Transverse colon (tissue), 4 donors: Measurements from ENCODE around the gene POLRMT.

ENCODE experiments used
- CTCF ChIP-seq, 5 experiments: fragments of 200-600 bp in 3 of 5; fragments of 450-650 bp in 2 of 5; sonication (generic) in 3 of 5; IDR thresholded peaks; 1 replicate in 2 of 5; 2 replicates in 3 of 5; pipeline ENCODE4 v1.5.1; 2016 to 2017; ENCODE audit warnings: antibody characterized with exemption in 5 of 5, inconsistent platforms in 3 of 5, mild to moderate bottlenecking in 2 of 5, moderate library complexity in 1 of 5
- EP300 ChIP-seq: sonication (generic); formaldehyde crosslinking; IDR thresholded peaks from one replicate; pipeline ENCODE4 v1.6.1; 2017; ENCODE audit warnings: antibody characterized with exemption, low read depth
- POLR2AphosphoS5 ChIP-seq, 3 donors: sonication (generic); formaldehyde crosslinking; IDR thresholded peaks; one replicate each; pipeline ENCODE4 v1.6.1; 2016; ENCODE audit warnings: antibody characterized with exemption in 3 of 3

- no peak for TF ChIP-seq CTCF (IDR thresholded peaks at IDR 0.05)
- no peak for TF ChIP-seq POLR2AphosphoS5 (IDR thresholded peaks at IDR 0.05)
- TF ChIP-seq EP300: no peak
These were observed 39.8 kb downstream of the POLRMT start for GRCh38 chr19:593505-593904.
